HG03571 (cell line): ENCODE measurements around the gene SPOCK3.

ENCODE experiments used
- ATAC-seq: cut with Tn5 transposase; IDR thresholded peaks from one replicate; pipeline ENCODE4 v1.9.1; 2021; ENCODE audit not compliant: unreplicated experiment

SPOCK3 gene

GRCh38 chr4:167041524-167041923, 192.8 kb downstream of the SPOCK3 start:
- ATAC-seq, result no peak

DNA sequence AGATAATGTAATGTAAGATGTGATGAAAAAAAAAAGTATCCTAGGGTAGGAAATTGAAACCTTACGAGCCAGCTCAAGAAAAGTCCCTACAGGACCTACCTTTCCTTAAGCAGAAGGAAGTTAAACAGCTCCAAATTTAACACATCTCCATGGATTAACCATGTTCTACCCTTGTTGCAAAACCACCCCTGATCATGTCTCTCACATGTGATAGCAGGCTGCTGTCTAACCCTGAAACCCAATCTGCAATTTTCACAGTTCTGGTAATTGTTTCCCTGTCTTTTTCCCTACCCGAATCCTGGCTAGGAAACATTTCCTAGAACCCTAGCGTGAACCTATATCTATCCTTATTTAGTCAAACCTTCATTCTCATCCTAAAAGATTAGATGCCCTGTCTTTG, 198.9 kb downstream of the SPOCK3 start:
- ATAC-seq, result no peak

GRCh38 chr4:167034983-167035382, 199.3 kb downstream of the SPOCK3 start:
- ATAC-seq, result no peak

DNA sequence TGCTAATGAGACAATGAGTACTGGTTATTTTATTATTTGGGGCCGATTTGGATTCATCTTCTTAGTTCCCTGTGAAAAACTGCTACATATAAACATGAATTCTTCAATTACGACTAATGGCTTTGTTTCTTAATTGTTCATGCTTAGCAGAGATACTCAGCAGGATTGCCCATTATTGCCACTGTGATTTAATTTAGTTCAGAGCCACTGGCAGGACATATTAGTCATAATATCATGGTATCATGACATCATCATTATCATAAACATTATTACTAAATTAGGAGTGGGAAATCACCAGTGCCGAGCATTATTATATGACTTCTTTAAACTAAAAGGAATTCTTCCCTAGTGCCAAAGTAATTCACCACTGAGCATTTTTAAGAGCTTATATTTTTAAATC, 201.4 kb downstream of the SPOCK3 start:
- ATAC-seq, result no peak

DNA sequence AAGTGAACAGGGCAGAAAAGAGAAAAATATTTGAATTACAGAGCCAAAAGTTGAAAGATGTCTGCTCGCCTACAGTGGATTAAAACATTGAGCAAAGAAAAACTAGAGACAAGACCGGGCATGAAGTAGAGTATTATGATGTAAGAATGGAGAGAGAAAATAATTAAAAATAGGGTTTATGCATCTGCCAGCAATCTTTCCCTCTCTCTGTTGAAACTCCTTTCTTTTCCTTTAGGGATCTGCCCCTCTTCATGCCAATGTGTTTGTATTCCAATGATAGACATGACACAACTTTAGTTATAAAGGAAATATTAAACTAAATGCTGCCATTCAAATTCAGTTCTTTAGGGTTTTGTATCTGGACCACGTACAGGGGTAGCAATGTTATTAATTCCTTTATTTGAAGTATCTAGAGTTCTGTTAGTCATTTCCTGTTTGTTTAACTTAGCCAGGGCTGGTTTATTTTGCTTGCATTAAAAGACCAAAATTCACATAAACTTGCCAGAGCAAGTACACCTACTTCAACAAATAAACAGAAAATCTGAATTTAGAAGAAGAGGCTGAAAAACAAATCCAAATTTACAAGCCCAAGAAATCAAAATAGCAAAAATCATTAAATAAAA, 202.6 kb downstream of the SPOCK3 start:
- no peak for ATAC-seq

DNA sequence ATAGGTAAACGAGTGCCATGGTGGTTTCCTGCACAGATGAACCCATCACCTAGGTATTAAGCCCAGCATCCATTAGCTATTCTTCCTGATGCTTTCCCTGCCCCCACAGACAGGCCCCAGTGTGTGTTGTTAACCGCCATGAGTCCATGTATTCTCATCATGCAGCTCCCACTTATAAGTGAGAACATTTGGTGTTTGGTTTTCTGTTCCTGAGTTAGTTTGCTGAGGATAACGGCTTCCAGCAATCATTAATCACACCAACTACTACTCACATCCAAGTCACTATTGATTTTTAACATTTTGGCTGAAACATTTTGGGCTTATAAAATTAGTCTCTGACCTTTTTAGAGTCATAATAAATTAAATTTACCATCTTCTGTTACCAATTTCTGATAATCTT, 205.3 kb downstream of the SPOCK3 start:
- ATAC-seq, result no peak

DNA sequence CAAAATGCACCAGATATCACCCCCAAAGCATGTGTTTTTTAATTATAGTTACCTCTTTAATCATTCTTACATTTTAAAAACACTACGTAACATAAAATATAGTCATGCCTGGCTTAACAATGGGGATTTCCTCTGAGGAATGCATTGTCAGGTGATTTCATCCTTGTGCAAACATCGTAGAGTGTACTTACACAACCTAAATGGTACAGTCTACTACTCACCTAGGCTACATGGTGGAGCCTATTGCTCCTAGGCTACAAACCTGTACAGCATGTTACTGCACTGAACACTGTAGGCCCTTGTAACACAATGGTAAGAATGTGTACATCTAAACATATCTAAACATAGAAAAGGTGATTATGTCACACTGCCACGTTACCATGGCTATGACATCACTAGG, 208.6 kb downstream of the SPOCK3 start:
- ATAC-seq, result no peak

GRCh38 chr4:167023364-167023925, 210.8 kb downstream of the SPOCK3 start:
- ATAC-seq, result no peak

GRCh38 chr4:167021545-167022155, 212.6 kb downstream of the SPOCK3 start:
- ATAC-seq, result peak; percentile 58

- ATAC-seq, result no peak
These were observed 213.9 kb downstream of the SPOCK3 start for GRCh38 chr4:167020410-167020809.

- ATAC-seq, result no peak
These were observed 219.3 kb downstream of the SPOCK3 start for GRCh38 chr4:167014944-167015343.

DNA sequence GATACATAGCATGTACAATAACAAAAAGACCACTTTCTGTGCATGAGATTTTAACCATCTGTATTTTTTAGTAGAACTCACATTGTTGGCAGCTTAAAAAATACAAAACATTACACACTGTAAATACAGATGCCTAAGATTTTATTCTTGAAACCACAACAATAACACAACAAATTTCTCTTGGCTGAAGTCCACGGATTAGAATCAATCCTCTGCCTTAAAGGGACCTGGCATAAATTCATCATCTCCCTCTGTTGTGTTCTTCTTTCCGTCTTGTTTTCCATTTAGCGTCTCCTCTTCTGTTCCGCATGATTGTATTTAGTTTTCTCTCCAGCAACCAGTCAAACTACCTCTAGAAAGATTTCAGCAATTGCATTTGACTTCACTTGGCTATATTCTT, 231.0 kb downstream of the SPOCK3 start:
- ATAC-seq, result no peak

- ATAC-seq, result no peak
These were observed 234.0 kb downstream of the SPOCK3 start for GRCh38 chr4:167000141-167000852.

DNA sequence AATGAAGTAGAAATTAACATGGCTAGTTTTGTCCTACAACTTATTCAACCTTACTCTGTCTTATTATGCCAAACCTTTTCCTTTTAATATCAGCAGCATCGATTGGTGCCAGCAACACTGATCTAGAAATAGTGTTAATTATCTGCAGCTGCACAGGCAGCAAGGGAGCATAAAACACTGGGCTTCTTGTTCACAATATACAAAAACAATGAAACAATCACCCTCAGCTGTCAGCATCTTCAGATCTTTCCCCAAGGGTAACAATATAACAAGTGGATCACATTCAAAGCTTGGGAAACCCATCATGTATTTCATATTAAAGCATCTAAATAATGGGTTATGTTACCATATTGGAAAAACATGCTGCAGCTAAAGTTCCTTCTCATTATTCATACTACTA, 238.1 kb downstream of the SPOCK3 start:
- no peak for ATAC-seq

- no peak for ATAC-seq
These were observed 239.6 kb downstream of the SPOCK3 start for GRCh38 chr4:166994686-166995085.

DNA sequence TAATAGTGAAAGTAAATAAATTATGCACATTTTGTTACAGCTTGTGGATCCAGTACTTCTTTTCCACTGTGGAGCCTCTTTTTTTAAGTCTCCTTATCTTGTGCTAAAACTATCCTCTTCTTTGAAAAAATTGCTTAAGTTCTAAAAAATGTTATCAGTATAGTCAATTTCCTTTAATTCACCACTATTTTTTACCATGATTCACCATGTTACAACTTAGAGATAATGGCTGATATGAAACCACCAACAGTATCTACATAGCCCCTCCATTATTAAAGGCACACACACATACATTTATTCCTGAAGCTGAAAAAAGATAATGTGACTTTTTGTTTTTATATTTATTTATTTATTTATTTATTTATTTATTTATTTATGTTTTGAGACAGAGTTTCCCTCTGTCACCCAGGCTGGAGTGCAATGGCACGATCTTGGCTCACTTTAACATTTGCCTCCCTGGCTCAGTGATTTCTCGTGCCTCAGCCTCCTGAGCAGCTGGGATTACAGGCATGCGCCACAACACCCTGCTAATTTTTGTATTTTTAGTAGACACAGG, 243.2 kb downstream of the SPOCK3 start:
- ATAC-seq, result no peak

DNA sequence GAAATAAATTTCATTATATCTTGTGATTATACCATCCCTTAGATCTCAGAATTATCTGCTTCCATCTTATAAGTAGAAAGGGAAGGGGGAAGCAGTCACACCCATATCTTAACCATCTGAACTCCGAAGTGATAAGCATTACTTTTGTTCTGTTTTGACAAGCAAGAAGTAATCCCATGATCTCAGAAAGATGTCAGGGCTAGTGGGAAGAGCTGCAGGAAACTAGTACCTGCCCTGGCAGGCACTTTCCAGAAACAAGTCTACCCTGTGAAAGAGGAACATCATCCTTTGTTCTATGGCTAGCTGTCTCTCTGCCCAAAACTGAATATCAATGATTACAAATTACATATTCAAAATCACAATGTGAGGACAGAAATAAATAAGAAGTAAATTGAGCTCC, 244.4 kb downstream of the SPOCK3 start:
- no peak for ATAC-seq

DNA sequence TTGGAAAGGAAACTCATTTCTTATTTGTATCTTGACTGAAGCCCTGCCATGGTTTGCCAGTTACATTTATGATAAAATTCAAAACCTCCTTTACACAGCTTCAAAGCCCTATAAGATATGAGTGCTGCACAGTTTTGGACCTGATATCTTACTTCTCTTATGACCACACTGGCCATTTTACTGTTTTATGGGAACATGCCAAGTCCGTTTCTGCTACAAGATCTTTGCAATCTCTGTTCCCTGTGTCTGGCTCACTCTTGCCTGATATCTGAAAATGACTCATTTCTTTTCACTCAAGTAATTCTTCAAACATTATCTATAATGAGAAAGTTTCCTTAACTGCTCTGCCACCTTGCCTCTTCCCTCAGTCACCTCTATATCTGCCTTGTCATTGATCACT, 247.3 kb downstream of the SPOCK3 start:
- no peak for ATAC-seq

DNA sequence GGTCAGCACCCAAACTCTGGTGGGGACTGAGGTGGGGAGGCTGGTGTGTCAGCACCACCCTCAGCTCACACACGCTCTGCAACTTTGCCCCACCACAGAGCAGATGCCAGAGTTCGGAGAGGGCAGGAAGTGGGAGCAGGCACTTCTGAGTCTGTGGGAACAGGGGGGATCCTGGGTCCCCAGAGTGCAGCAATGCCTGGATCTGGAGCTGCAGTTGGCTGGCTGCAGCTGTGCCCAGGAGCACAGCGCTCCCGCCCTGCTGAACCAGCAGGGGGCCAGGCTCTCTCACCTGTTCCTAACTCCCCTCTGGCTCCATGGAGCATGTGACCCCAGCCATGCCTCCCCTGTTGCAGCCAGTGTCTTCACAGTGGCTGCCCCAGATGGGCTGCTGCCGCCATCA, 252.4 kb downstream of the SPOCK3 start:
- no peak for ATAC-seq

- ATAC-seq, result no peak
These were observed 253.9 kb downstream of the SPOCK3 start for GRCh38 chr4:166980419-166980818.

- no peak for ATAC-seq
These were observed 256.7 kb downstream of the SPOCK3 start for GRCh38 chr4:166977596-166977995.

GRCh38 chr4:166972071-166972470, 262.2 kb downstream of the SPOCK3 start:
- ATAC-seq, result no peak
